HG02973 (cell line): Measurements from ENCODE around the gene CRNKL1.

Source experiments
- ATAC-seq: cut with Tn5 transposase; IDR thresholded peaks from one replicate; pipeline ENCODE4 v1.9.1; 2021; ENCODE audit warnings: moderate library complexity; ENCODE audit not compliant: unreplicated experiment

Gene CRNKL1

GRCh38 chr20:19986419-19986818, 65.8 kb downstream of the CRNKL1 start:
- no peak for ATAC-seq
